SJCRH30 (cell line): ENCODE data around the gene GPC1. TPM values are rescaled to one million over a fixed set of nuclear protein-coding genes. Genes with fewer than 3 reads are reported as not detected.
A peak's percentile ranks its signal among the peaks of the same experiment; 100 is the strongest.

Experiments
- DNase-seq, 2 experiments: peaks; one replicate each; pipeline ENCODE4 v3.0.0-alpha.2; 2015 to 2020
- H3K27ac ChIP-seq: fragments of 250-450 bp; sonication (Bioruptor Pico); 2 replicates; pipeline ENCODE4 v1.5.1; 2020; ENCODE audit warnings: mild to moderate bottlenecking, moderate library complexity
- H3K27me3 ChIP-seq: fragments of 250-450 bp; sonication (Bioruptor Pico); 2 replicates; pipeline ENCODE4 v1.5.1; 2020; ENCODE audit warnings: mild to moderate bottlenecking, moderate library complexity
- H3K36me3 ChIP-seq: fragments of 250-450 bp; sonication (Bioruptor Pico); 2 replicates; pipeline ENCODE4 v1.5.1; 2020; ENCODE audit warnings: mild to moderate bottlenecking, moderate library complexity
- H3K4me1 ChIP-seq: fragments of 250-450 bp; sonication (Bioruptor Pico); 2 replicates; pipeline ENCODE4 v1.5.1; 2020; ENCODE audit warnings: mild to moderate bottlenecking, moderate library complexity
- H3K4me3 ChIP-seq: fragments of 250-450 bp; sonication (Bioruptor Pico); 2 replicates; pipeline ENCODE4 v1.5.1; 2020; ENCODE audit warnings: mild to moderate bottlenecking, moderate library complexity
- H3K9me3 ChIP-seq: fragments of 250-450 bp; sonication (Bioruptor Pico); replicated peaks from 2 replicates; pipeline ENCODE4 v1.5.1; 2020; ENCODE audit warnings: mild to moderate bottlenecking, moderate library complexity
- total RNA-seq: library from RNA; depleted of rRNA; stranded (reverse); fragments of >200 nt; shearing (Covaris generic); gene quantifications from 2 replicates; pipeline ENCODE4 v1.2.3, GENCODE V29; 2014

Gene GPC1
- total RNA-seq, 1 experiment from 2014 or later = 78.1 TPM

- no peak overlapping the region for H3K27ac ChIP-seq
- H3K4me1 ChIP-seq = peaks cover 8% of the 10 kb centered on the region
- no peaks in the 10 kb centered on the region for H3K36me3 ChIP-seq
- H3K27me3 ChIP-seq = no peaks in the 10 kb centered on the region
- H3K9me3 ChIP-seq = peaks cover 6% of the 10 kb centered on the region; the same call in 1 of the 2 replicates
- no peak overlapping the region for H3K4me3 ChIP-seq
- no peak for DNase-seq
Measured at GRCh38 chr2:240416821-240417220, 18.6 kb upstream of the GPC1 start.

GRCh38 chr2:240418311-240418710 is 17.2 kb upstream of the GPC1 start:
- H3K4me3 ChIP-seq = no peak overlapping the region
- DNase-seq = no peak

GRCh38 chr2:240419271-240419670 is 16.2 kb upstream of the GPC1 start:
- no peak overlapping the region for H3K27ac ChIP-seq
- H3K4me3 ChIP-seq = no peak overlapping the region
- H3K27me3 ChIP-seq = no peaks in the 10 kb centered on the region
- no peaks in the 10 kb centered on the region for H3K4me1 ChIP-seq
- peaks cover 9% of the 10 kb centered on the region; the same call in 1 of the 2 replicates for H3K9me3 ChIP-seq
- DNase-seq = no peak
- no peaks in the 10 kb centered on the region for H3K36me3 ChIP-seq

More at GRCh38 chr2:240418311-240418710, 17.2 kb upstream of the GPC1 start:
- Histone ChIP-seq H3K4me1 (no peaks in the 10 kb centered on the region), H3K9me3 (peaks cover 9% of the 10 kb centered on the region; the same call in 1 of the 2 replicates), H3K36me3 (no peaks in the 10 kb centered on the region), H3K27me3 (no peaks in the 10 kb centered on the region), H3K27ac (no peak overlapping the region)

GRCh38 chr2:240419723-240420122 is 15.7 kb upstream of the GPC1 start:
- Histone ChIP-seq H3K4me3 (no peak overlapping the region), H3K9me3 (peaks cover 9% of the 10 kb centered on the region; the same call in 1 of the 2 replicates), H3K36me3 (no peaks in the 10 kb centered on the region), H3K4me1 (no peaks in the 10 kb centered on the region), H3K27me3 (no peaks in the 10 kb centered on the region), H3K27ac (no peak overlapping the region)
- no peak for DNase-seq

- H3K27me3 ChIP-seq = no peaks in the 10 kb centered on the region
- no peak overlapping the region for H3K4me3 ChIP-seq
- peaks cover 7% of the 10 kb centered on the region; the same call in 1 of the 2 replicates for H3K9me3 ChIP-seq
- no peak overlapping the region for H3K27ac ChIP-seq
- H3K36me3 ChIP-seq = no peaks in the 10 kb centered on the region
- no peak for DNase-seq
- no peaks in the 10 kb centered on the region for H3K4me1 ChIP-seq
Measured at GRCh38 chr2:240420206-240421104, 15.0 kb upstream of the GPC1 start.

GRCh38 chr2:240421381-240421780 is 14.1 kb upstream of the GPC1 start:
- Histone ChIP-seq H3K4me3 (no peak overlapping the region), H3K27me3 (no peaks in the 10 kb centered on the region), H3K27ac (no peak overlapping the region), H3K4me1 (no peaks in the 10 kb centered on the region), H3K36me3 (no peaks in the 10 kb centered on the region), H3K9me3 (peaks cover 7% of the 10 kb centered on the region; the same call in 1 of the 2 replicates)
- no peak for DNase-seq

GRCh38 chr2:240422658-240423329 is 12.7 kb upstream of the GPC1 start:
- Histone ChIP-seq H3K36me3 (no peaks in the 10 kb centered on the region), H3K4me3 (no peak overlapping the region), H3K9me3 (peaks cover 7% of the 10 kb centered on the region; the same call in 1 of the 2 replicates), H3K27me3 (no peaks in the 10 kb centered on the region), H3K27ac (no peak overlapping the region), H3K4me1 (no peaks in the 10 kb centered on the region)
- no peak for DNase-seq

GRCh38 chr2:240423788-240424191 is 11.7 kb upstream of the GPC1 start:
- Histone ChIP-seq H3K4me3 (no peak overlapping the region), H3K27me3 (no peaks in the 10 kb centered on the region), H3K27ac (no peak overlapping the region), H3K4me1 (no peaks in the 10 kb centered on the region), H3K9me3 (peaks cover 7% of the 10 kb centered on the region; the same call in 1 of the 2 replicates), H3K36me3 (no peaks in the 10 kb centered on the region)
- DNase-seq = no peak

GRCh38 chr2:240424341-240425235 is 10.9 kb upstream of the GPC1 start:
- Histone ChIP-seq H3K27ac (no peak overlapping the region), H3K27me3 (no peaks in the 10 kb centered on the region), H3K4me1 (no peaks in the 10 kb centered on the region), H3K4me3 (no peak overlapping the region), H3K9me3 (peaks cover 7% of the 10 kb centered on the region; the same call in 1 of the 2 replicates), H3K36me3 (no peaks in the 10 kb centered on the region)
- no peak for DNase-seq

GRCh38 chr2:240425236-240425615 is 10.2 kb upstream of the GPC1 start:
- Histone ChIP-seq H3K4me3 (no peak overlapping the region), H3K4me1 (no peaks in the 10 kb centered on the region), H3K36me3 (no peaks in the 10 kb centered on the region), H3K27ac (no peak overlapping the region), H3K9me3 (peaks cover 7% of the 10 kb centered on the region; the same call in 1 of the 2 replicates), H3K27me3 (no peaks in the 10 kb centered on the region)
- no peak for DNase-seq

GRCh38 chr2:240425697-240426096 is 9.8 kb upstream of the GPC1 start:
- no peak for DNase-seq
- Histone ChIP-seq H3K9me3 (peaks cover 7% of the 10 kb centered on the region; the same call in 1 of the 2 replicates), H3K4me1 (no peaks in the 10 kb centered on the region), H3K27me3 (no peaks in the 10 kb centered on the region), H3K36me3 (no peaks in the 10 kb centered on the region), H3K4me3 (no peak overlapping the region), H3K27ac (no peak overlapping the region)

- no peaks in the 10 kb centered on the region for H3K27me3 ChIP-seq
- no peak overlapping the region for H3K27ac ChIP-seq
- H3K36me3 ChIP-seq = no peaks in the 10 kb centered on the region
- H3K4me3 ChIP-seq = no peak overlapping the region
- DNase-seq = peak; percentile 35 to 58
- no peaks in the 10 kb centered on the region for H3K4me1 ChIP-seq
- peaks cover 3% of the 10 kb centered on the region; the same call in 1 of the 2 replicates for H3K9me3 ChIP-seq
Measured at GRCh38 chr2:240426845-240427721, 8.4 kb upstream of the GPC1 start.

- Histone ChIP-seq H3K36me3 (no peaks in the 10 kb centered on the region), H3K27me3 (no peaks in the 10 kb centered on the region), H3K4me1 (no peaks in the 10 kb centered on the region), H3K9me3 (no peaks in the 10 kb centered on the region), H3K27ac (no peak overlapping the region), H3K4me3 (no peak overlapping the region)
- no peak for DNase-seq
Measured at GRCh38 chr2:240427729-240428128, 7.7 kb upstream of the GPC1 start.
